OCI-M1 (cell line): ENCODE measurements around the gene COX7C.
A peak's percentile ranks its signal among the peaks of the same experiment; 100 is the strongest.

ENCODE experiments used
- DNase-seq: peaks from one replicate; lab custom pipeline; 2025; lab: John Stamatoyannopoulos, UW

The COX7C gene

DNA sequence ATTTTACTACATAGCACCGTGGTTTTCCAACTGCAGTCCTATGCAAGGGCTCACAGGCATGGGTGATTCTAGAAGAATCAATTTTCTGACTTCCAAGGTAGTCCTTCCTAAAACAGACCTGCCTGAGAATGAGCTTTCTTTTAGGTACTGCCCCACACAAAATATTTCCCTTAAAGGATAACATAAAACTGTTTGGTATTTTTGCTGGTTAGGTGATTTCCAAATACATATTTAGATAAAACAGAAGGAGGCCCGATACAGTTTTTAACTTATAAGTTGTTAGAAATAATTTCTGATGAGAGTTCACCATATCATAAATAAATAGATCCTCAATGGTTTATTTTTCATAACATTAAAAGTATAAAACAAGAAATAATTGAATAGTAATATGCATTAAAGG lies 46.4 kb downstream of the COX7C start:
- DNase-seq = peak; percentile 54

DNA sequence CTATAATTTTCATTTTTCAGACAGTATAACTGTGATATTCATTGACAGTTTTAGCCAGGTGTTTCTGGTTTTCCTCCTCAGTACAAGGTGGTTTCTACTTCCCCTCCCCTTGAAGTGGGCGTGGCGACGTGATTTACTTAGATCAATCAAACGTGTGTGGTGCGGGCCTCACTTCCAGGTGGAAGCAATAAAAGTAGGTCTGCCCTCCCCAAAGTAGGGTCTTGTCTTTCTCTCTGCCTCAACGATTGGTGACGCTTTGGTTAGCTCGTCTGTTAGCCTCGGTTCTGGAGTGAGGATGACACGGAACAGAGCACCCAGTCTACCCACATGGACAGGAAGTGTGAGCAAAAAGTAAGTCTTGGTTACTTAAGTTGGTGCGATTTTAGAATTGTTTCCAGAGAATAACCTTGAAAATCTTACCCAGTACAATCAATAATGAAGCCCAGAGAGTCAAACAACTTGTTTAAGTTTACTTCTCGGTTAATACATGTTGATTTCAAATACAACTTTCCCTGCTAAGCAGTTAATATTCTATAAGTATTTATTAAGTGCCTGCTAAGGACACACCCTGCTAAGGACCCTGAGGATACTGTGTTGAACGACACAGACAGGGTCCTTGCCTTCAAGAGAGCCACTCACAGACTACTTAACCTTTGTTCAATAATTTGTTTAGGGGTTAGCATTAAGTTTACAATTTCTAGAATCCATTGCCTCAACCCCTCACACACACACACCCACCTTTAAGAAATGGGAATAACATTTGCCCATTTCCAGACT lies 48.4 kb downstream of the COX7C start:
- DNase-seq = no peak

DNA sequence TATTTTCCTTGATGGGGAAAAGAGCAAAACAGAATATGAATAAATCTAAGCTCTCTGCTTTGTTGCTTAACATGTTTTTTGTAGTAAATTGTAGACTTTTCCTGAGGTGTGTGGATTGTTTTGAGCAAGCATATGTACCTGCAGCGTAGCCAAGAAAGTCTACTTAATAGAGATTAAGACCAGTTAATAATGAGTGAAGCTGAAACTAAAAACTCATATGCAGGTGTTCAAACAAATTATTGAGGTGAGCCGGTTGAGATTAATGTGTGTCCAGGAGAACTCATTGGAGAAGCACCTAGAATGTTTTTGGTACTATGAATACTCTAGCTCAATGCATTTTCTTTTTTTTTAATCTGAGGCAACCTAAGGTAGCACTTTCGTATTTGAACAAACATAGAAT lies 49.2 kb downstream of the COX7C start:
- DNase-seq = no peak
